ENCODE measurements around the gene DAZL.

Gene DAZL

DNA sequence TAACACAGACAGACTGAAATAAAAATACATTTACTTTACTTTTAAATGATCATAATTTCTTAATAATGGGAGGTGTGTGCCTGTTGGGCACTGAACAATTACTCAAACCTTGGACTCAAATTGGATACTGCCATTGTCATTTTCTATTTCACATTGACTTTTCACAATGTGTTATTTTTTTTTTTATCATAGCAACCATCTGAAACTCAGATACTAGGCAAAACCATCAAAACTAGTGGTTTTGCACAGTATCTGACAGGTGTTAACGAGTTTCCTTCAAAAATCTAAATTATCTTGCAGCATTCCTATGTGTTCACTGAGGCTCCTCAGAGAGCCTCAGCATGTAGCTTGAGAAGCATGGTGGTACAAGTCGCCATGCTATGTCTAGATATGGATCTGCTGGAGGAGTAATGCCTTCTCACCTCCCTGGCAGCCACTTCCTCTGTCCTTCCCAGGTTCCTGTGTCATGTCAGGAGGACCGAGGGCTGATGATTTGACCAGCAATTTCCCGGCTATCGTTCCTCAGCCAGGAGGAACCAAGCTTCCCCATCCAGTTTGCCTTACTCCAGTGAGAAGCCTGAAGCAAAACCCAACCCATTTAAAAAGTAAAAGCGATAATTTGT lies 61.9 kb downstream of the DAZL start:
- no peak for DNase-seq (ENCODE audit: low spot score)

GRCh38 chr3:16538507-16538906 lies 66.7 kb downstream of the DAZL start:
- no peak for DNase-seq (ENCODE audit: low spot score)

DNA sequence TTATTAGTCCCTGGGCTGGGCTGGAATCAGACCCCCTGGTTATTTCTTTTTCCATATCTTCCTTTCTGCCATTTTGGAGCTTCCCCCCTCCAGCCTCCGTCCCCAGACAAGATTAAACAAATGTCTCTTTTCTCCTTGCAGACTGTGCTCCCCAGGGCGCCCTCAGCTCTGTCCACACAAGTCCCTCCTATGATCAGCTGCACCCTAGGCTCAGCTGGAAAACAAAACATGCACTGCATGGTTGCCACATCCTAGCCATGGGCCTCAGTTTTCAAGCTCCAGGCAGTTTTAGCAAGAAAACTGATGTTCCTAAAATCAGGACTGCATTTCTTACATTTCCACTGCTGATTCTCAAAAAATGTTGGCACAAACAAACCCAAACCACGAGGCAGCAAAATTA lies 68.2 kb downstream of the DAZL start:
- DNase-seq (ENCODE audit: low spot score) = no peak
